T-helper 17 cell (primary cell): ENCODE measurements around the gene PITRM1. TPM values are rescaled to one million over a fixed set of nuclear protein-coding genes. Genes with fewer than 3 reads are reported as not detected.

Experiments used
- ATAC-seq: fragments of 150-1000 bp; cut with Tn5 transposase; 2 replicates; pipeline ENCODE4 v1.10.0; 2021; ENCODE audit warnings: mild to moderate bottlenecking, moderate library complexity
- DNase-seq, 3 donors: peaks; one replicate each; pipeline versions ENCODE4 v3.0.0 to v3.0.0-alpha.2; 2020 to 2021
- H3K9me3 ChIP-seq: one replicate; pipeline ENCODE4 v1.7.0; 2013; ENCODE audit warnings: low read length, mild to moderate bottlenecking; ENCODE audit not compliant: control insufficient read depth, poor library complexity, severe bottlenecking
- H3K27ac Mint-ChIP-seq: one replicate; pipeline ENCODE4 v1.8.0; 2022; ENCODE audit warnings: mild to moderate bottlenecking, moderate library complexity, mixed read lengths
- H3K27me3 Mint-ChIP-seq: one replicate; pipeline ENCODE4 v1.8.0; 2022; ENCODE audit warnings: mixed read lengths
- H3K36me3 Mint-ChIP-seq: one replicate; pipeline ENCODE4 v1.8.0; 2022; ENCODE audit warnings: low read depth, mixed read lengths
- H3K4me1 Mint-ChIP-seq: one replicate; pipeline ENCODE4 v1.8.0; 2022; ENCODE audit warnings: mild to moderate bottlenecking, mixed read lengths
- H3K4me3 Mint-ChIP-seq: one replicate; pipeline ENCODE4 v1.8.0; 2022; ENCODE audit warnings: mild to moderate bottlenecking, moderate library complexity, mixed read lengths
- total RNA-seq, 4 donors: library from RNA in 2 of 4; stranded (reverse) in 2 of 4; gene quantifications; one replicate each; pipeline ENCODE4 v1.2.3 and lab custom pipeline; 2022 to 2026

PITRM1 gene
- total RNA-seq, 2 donors from 2014 or later: 61.3 to 79.1 TPM

DNA sequence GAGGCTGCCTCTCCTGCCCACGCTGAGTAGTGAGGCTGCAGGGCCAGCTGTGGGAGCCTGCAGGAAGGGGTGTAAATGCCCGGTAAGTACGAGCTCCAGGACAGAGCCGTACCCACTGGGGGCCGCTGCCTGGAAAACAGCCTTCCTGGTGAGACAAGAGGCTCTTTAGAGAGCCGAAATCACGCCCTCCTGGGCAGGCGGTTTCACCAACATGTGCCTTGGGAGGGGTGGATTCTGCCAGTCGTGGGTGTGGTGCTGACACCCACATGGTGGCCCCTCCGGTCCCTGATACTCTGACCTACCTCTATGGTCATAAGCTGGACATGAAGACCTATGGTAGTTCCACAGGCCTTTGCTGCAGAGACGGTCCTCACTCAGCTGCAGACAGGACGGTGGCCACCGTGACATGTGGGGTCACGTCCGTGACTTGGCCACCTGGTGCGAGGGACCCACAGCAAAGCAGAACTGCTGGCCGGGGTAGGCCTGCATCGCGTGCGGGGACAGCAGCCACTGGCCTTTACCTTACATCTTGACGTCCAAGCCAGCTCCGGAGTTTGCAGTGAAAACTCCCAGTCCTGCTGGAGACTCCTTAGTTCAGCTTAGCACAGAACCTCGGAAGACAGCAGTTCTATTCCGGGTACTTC lies 46.9 kb downstream of the PITRM1 start:
- Mint-ChIP-seq H3K27ac (peak overlapping the region; percentile 72), H3K4me3 (no peak overlapping the region), H3K4me1 (no peaks in the 10 kb centered on the region), H3K27me3 (no peaks in the 10 kb centered on the region), H3K36me3 (no peaks in the 10 kb centered on the region)
- no peak for ATAC-seq
- no peak for DNase-seq
- no peaks in the 10 kb centered on the region for H3K9me3 ChIP-seq

DNA sequence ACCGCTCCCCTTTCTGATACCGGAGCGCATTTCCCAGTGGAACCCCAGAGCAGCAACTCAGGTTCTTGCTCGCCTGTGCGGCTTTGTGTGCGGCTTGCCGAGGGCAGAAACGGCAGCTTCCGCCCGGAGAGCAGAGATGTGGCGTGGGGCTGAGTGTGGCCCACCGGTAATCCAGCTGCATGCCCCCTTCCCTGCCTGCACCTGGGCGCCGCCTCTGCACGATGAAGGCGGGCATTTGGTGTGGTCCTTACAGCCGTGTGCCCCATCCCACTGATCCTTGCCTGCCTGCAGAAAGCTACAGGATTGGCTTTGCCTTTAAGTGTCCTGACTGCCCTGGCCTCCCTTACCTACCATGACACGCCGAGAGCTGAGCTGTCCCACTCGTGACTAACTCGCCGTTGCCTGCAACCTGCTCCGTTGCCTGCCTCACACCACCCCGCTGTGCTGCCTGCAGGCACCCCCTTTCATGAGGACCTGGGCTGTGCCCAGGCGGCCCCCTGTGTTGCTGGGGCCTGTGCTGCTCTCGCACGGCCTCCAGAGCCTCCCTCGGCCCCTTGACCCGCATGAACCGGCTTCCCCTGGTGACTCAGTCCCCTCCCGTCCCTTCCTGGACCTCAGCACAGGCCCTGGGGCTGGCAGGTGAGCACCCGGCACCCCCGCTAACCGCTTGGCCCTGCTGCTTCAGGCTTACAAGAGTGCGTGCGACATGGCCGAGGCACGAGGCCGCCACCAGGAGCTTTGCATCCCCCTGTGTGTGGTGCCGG lies 48.0 kb downstream of the PITRM1 start:
- H3K9me3 ChIP-seq: no peaks in the 10 kb centered on the region
- H3K4me1 Mint-ChIP-seq: no peaks in the 10 kb centered on the region
- peak overlapping the region; percentile 72 for H3K27ac Mint-ChIP-seq
- ATAC-seq: no peak
- H3K27me3 Mint-ChIP-seq: no peaks in the 10 kb centered on the region
- H3K36me3 Mint-ChIP-seq: no peaks in the 10 kb centered on the region
- H3K4me3 Mint-ChIP-seq: no peak overlapping the region
- DNase-seq: no peak

DNA sequence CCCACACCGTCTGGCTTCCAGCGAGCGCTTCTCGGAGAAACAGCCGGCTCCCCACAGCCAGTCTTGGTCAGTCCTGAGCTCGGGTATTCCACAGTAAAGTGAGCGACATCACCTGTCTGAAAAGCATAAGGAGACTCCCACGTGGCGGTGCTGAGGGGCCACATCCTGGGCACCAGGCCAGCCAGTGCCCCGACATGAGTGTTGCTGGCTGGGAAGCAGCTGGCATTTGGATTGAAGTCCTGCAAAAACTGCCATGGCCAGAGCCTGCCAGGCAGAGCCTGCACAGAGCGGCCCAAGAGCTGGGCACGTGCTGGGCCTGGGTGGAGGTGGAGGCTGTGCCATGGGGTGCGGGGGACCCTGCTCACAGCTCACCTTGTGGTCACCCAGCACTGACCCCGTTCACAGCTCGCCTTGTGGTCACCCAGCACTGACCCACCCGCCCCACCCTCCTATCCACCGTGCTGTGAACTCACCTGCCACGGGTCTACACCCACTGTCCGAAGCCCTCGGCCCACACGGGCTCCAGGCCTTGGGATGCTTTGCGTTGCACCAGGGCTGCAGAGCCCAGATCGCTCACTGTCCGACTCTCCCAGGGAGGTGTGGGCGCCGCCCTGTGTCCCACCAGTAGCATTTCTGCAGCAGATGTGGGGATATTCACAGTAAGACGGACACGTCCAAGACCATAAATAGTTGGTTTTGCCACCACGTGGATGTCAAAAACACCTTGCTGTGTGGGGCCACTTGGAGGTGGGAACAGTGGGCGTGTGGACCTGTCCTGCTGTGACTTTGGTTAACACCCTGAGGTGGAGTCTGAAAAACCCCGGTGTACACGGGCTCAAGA lies 48.8 kb downstream of the PITRM1 start:
- Mint-ChIP-seq H3K27ac (no peak overlapping the region), H3K4me1 (no peaks in the 10 kb centered on the region), H3K27me3 (no peaks in the 10 kb centered on the region), H3K4me3 (no peak overlapping the region), H3K36me3 (no peaks in the 10 kb centered on the region)
- no peak for DNase-seq
- no peaks in the 10 kb centered on the region for H3K9me3 ChIP-seq
- no peak for ATAC-seq

DNA sequence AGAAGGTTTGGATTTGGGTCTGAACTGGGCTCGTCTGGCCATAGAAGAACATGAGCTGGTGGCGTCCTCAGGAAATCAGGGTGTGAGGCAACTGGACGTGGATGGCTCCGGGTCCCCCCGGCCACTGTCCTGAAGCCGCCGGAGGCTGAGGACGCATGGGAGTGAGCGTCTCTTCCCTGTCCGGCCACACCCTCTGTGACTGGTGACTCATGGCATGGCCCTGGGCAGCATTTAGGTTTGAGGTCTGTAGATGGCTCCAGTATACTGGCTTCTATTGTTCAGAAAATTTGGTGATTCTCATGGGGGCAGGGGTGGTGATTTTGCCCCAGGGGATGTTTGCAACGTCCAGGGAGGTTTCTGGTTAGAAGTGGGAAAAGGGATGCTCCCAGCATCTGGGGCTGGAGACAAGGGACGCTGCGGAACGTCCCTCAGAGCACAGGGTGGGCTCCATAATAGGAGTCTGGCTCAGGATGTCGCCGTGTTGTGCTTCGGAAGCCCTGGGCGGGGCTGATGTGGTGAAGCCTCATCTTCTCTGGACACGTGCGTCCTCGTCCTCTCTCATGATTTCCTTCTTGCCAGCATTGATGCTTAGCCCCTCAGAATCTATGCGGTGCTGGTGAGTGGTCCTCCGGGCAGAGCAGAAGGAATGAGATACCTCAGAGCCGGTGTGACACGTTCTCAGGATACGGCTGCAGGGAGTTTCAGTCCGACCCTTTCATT lies 49.9 kb downstream of the PITRM1 start:
- Mint-ChIP-seq H3K27me3 (no peaks in the 10 kb centered on the region), H3K36me3 (peaks cover 4% of the 10 kb centered on the region), H3K27ac (no peak overlapping the region), H3K4me1 (peaks cover 2% of the 10 kb centered on the region), H3K4me3 (no peak overlapping the region)
- DNase-seq: no peak
- ATAC-seq: no peak
- no peaks in the 10 kb centered on the region for H3K9me3 ChIP-seq

DNA sequence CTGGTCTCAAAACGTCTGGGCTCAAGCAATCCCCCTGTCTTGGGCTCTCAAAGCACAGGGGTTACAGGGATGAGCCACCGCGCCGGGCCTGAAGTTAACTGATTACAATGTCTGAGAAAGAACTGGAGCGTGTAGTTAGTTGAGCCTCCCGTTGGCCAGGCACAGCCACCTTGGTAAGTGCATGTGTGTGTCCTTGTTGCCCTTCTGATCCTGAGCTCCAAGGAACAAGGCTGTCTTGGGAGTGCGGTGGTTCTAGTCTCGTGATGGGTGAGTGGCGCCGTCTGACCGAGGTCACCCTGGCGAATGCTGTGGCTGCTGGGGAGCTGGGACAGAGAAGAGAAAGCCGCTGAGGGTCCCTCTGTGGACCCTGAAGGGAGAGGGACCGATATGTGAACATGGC lies 50.5 kb downstream of the PITRM1 start:
- peaks cover 4% of the 10 kb centered on the region for H3K36me3 Mint-ChIP-seq
- H3K4me3 Mint-ChIP-seq: no peak overlapping the region
- H3K9me3 ChIP-seq: no peaks in the 10 kb centered on the region
- ATAC-seq (no peak), DNase-seq (no peak)
- no peak overlapping the region for H3K27ac Mint-ChIP-seq
- peaks cover 2% of the 10 kb centered on the region for H3K4me1 Mint-ChIP-seq
- no peaks in the 10 kb centered on the region for H3K27me3 Mint-ChIP-seq

DNA sequence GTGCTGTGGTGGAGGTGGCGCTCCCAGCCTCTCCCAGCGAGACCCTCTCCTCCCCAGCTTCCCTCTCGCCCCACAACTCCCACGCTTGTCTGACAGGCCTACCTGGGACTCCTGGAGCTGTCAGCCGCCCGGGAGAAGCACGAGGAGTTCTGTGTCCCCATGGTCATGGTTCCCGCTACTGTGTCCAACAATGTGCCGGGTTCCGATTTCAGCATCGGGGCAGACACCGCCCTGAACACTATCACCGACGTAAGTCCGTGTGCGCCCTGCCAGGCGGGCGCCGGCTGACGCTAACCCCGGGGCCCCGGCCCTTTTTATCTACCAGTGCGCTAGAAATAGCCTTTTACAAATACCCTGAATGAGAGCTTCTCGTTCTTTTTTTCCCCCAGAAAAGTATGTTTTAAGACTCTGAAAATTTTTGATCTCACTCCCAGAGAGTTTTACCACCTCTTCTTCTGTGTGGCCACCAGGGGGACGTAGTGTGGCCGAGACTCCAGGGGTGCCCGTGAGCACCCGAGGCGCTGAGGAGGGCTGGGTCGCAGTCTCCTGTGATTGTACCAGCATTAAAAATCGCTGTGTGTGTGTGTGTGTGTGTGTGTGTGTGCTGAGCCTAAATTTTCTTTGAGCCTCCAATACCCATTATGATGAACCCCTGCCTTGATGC lies 52.7 kb downstream of the PITRM1 start:
- Mint-ChIP-seq H3K36me3 (peaks cover 10% of the 10 kb centered on the region), H3K4me3 (no peak overlapping the region)

DNA sequence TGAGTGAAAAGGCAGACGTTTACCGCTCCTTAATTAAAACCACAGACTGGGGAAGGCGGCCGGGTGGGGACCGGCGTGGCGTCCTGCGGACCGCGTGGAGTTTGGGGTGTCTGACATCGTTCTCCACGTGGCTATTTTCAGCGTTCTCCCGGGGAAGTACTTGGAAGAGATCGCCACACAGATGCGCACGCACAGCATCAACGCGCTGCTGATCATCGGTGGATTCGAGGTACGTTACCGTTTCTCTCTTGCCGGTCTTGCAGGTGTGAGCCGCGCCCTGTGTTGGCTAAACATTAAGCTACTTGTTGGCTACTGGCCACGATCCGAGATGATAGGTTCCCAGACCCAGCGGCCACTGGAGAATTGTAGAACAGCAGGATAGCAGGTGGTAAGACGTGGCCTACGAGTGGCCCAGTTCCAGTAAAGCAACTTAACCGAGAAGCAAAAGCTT lies 53.9 kb downstream of the PITRM1 start:
- Mint-ChIP-seq H3K27ac (no peak overlapping the region), H3K27me3 (no peaks in the 10 kb centered on the region)

More for the DNA sequence above, 52.7 kb downstream of the PITRM1 start:
- no peaks in the 10 kb centered on the region for H3K27me3 Mint-ChIP-seq
- ATAC-seq: peak; percentile 50
- H3K9me3 ChIP-seq: no peaks in the 10 kb centered on the region
- peak overlapping the region; percentile 21 for H3K27ac Mint-ChIP-seq
- DNase-seq: no peak
- peaks cover 2% of the 10 kb centered on the region for H3K4me1 Mint-ChIP-seq

DNA sequence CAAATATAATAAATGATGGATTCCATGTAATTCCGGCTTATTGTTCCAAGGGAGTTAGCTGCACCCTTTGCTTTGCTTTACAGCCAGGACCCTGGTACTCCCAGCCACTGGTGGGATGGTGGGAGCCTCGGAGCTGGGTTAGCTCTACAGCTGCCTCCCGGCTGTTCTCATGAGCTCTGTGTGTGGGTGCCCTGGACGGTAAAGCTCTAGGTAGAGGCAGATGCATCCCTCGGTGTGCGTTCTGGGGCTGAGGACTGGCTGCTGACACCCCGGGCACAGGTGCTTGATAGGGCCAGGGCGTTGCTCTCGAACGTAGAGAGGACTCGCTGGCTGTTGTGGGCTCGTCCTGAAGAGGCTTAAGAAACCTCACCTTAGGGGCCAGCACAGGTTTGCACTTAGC lies 55.1 kb downstream of the PITRM1 start:
- ATAC-seq: no peak
- no peak overlapping the region for H3K27ac Mint-ChIP-seq

More for the DNA sequence above, 53.9 kb downstream of the PITRM1 start:
- DNase-seq: no peak
- H3K9me3 ChIP-seq: no peaks in the 10 kb centered on the region
- H3K4me3 Mint-ChIP-seq: peak overlapping the region; percentile 19
- ATAC-seq: no peak
- peaks cover 10% of the 10 kb centered on the region for H3K36me3 Mint-ChIP-seq
- peaks cover 2% of the 10 kb centered on the region for H3K4me1 Mint-ChIP-seq

DNA sequence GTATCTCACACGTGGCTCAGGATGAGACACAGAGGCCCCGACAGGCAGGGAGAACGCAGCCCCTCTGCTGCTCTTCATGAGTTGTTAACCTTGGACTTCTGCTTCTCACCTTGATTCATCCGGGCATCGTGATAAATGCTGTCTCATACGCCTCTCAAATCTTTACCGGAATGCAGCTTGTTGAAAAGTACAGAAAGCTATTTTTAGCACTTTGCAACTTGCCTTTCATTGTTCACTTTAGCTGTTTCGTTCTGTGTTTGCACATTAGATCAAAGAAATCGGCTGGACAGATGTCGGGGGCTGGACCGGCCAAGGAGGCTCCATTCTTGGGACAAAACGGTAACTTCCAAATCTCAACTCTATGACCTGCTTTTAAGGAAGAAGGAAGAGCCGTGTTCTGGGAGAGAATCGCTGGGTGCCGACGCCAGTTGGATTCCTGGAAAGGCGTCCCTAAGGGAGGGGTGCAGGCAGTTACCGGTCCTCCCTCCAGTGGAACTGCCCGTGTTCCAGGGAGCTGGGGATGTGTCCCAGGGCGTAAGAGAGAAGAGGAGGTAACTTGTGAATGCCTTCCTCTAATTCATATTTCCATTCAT lies 56.0 kb downstream of the PITRM1 start:
- ATAC-seq: no peak
- Mint-ChIP-seq H3K4me3 (no peak overlapping the region), H3K4me1 (peaks cover 2% of the 10 kb centered on the region), H3K36me3 (peaks cover 10% of the 10 kb centered on the region), H3K27ac (peak overlapping the region; percentile 51), H3K27me3 (no peaks in the 10 kb centered on the region)
- H3K9me3 ChIP-seq: no peaks in the 10 kb centered on the region
- DNase-seq: no peak

More for the DNA sequence above, 55.1 kb downstream of the PITRM1 start:
- Mint-ChIP-seq H3K4me1 (peaks cover 2% of the 10 kb centered on the region), H3K27me3 (no peaks in the 10 kb centered on the region), H3K36me3 (peaks cover 10% of the 10 kb centered on the region), H3K4me3 (no peak overlapping the region)
- H3K9me3 ChIP-seq: no peaks in the 10 kb centered on the region
- no peak for DNase-seq

DNA sequence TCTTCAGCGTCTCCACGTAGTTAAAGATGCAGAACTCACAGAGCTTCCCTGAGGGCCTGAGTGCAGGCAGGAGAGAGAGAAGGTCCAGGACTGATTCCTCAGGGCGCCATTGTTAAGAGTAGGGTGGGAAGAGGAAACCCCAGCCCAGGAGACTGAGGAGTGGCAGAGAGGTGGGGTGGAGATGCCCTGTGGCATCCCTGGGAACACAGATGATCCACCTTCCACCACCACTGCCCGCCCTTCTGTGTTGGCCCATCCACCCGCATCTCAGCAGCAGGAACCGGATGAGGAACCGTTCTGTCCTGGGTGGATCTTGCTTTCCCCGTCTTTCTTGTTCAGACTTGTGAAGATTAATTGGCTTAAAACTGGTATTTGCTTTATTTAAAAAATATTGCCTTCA lies 56.9 kb downstream of the PITRM1 start:
- ATAC-seq (no peak), DNase-seq (no peak)
- Mint-ChIP-seq H3K27me3 (no peaks in the 10 kb centered on the region), H3K36me3 (peaks cover 15% of the 10 kb centered on the region), H3K4me3 (no peak overlapping the region), H3K27ac (no peak overlapping the region), H3K4me1 (peaks cover 6% of the 10 kb centered on the region)
- H3K9me3 ChIP-seq: no peaks in the 10 kb centered on the region

DNA sequence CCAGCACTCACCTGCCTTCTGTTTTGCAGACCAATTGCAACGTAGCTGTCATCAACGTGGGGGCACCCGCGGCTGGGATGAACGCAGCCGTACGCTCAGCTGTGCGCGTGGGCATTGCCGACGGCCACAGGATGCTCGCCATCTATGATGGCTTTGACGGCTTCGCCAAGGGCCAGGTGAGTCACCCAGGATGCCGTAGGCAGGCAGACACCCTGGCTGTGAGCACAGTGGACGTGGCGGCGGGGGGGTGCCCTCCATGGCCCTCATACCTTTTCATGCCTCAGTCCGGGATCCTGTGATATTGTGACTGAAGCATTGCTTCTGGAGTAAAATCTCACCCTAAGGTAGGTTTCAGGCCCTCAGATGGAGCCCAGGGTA lies 59.2 kb downstream of the PITRM1 start:
- Mint-ChIP-seq H3K27me3 (no peaks in the 10 kb centered on the region), H3K36me3 (peaks cover 15% of the 10 kb centered on the region), H3K27ac (peak overlapping the region; percentile 78), H3K4me3 (no peak overlapping the region), H3K4me1 (peaks cover 10% of the 10 kb centered on the region)
- ATAC-seq (no peak), DNase-seq (no peak)
- no peaks in the 10 kb centered on the region for H3K9me3 ChIP-seq

DNA sequence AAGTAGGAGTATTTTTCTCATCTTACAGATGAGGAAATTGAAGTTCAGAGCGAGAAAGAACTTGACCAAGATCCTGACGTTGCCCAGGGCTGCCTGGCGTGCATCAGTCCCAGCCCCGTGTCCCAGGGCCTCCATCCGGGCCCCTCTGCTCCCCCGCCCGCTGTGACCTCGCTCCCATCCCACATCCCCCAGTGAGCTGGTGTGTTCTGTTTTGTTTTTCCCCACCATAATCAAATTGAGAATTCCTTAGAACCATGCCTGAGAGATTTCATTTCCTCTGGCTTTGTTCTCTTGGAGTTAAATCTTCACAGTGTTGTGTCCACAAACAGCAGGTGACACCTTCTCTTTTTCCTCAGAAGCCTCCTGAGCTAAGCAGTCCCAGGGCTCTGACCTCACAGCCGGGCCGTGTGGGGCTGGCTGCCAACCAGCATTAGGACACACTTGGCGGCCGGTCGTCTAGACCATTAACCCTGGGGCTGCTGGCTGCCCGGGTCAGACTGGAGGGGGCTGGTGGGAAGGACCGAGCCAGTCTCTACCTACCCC lies 60.9 kb downstream of the PITRM1 start:
- ATAC-seq: no peak
- Mint-ChIP-seq H3K4me1 (peaks cover 9% of the 10 kb centered on the region), H3K27me3 (no peaks in the 10 kb centered on the region), H3K27ac (peak overlapping the region; percentile 45), H3K4me3 (no peak overlapping the region), H3K36me3 (peaks cover 12% of the 10 kb centered on the region)
- DNase-seq: no peak
- no peaks in the 10 kb centered on the region for H3K9me3 ChIP-seq
